Spleen (tissue), 13 donors: ENCODE measurements around the gene ZNF680. TPM values are rescaled to one million over a fixed set of nuclear protein-coding genes. Genes with fewer than 3 reads are reported as not detected.
A peak's percentile ranks its signal among the peaks of the same experiment; 100 is the strongest.

Source experiments
- DNase-seq: peaks from one replicate; pipeline ENCODE4 v3.0.0-alpha.2; 2020
- H3K27ac ChIP-seq, 8 donors: fragments of 200-600 bp; sonication (generic) in 7 of 8; 1 replicate in 4 of 8; 2 replicates in 4 of 8; pipeline versions ENCODE4 v1.5.0 to v1.8.0; 2016 to 2021; ENCODE audit warnings: inconsistent platforms in 4 of 8, mild to moderate bottlenecking in 4 of 8, moderate library complexity in 1 of 8
- H3K27me3 ChIP-seq, 7 donors: fragments of 200-600 bp; sonication (generic) in 6 of 7; replicated peaks in 1 of 7; 1 replicate in 4 of 7; 2 replicates in 3 of 7; pipeline versions ENCODE4 v1.5.0 to v1.8.0; 2016 to 2021; ENCODE audit warnings: inconsistent platforms in 3 of 7, mild to moderate bottlenecking in 1 of 7
- H3K36me3 ChIP-seq, 6 donors: fragments of 200-600 bp; sonication (generic) in 5 of 6; 1 replicate in 4 of 6; 2 replicates in 2 of 6; pipeline versions ENCODE4 v1.5.0 to v1.8.0; 2016 to 2021; ENCODE audit warnings: inconsistent platforms in 2 of 6
- H3K4me1 ChIP-seq, 6 donors: fragments of 200-600 bp; sonication (generic) in 5 of 6; 1 replicate in 3 of 6; 2 replicates in 3 of 6; pipeline versions ENCODE4 v1.5.0 to v1.8.0; 2016 to 2021; ENCODE audit warnings: inconsistent platforms in 3 of 6
- H3K4me3 ChIP-seq, 8 donors: fragments of 200-600 bp; sonication (generic) in 7 of 8; 1 replicate in 4 of 8; 2 replicates in 4 of 8; pipeline versions ENCODE4 v1.5.0 to v1.8.0; 2016 to 2021; ENCODE audit warnings: inconsistent platforms in 4 of 8, mild to moderate bottlenecking in 4 of 8, moderate library complexity in 2 of 8
- H3K9me3 ChIP-seq, 8 donors: fragments of 200-600 bp; sonication (generic) in 7 of 8; 1 replicate in 4 of 8; 2 replicates in 4 of 8; pipeline versions ENCODE4 v1.5.0 to v1.8.0; 2016 to 2021; ENCODE audit warnings: inconsistent platforms in 4 of 8
- POLR2A ChIP-seq, 3 donors: fragments of 450-650 bp; IDR thresholded peaks; one replicate each; pipeline ENCODE4 v1.5.1; 2017; ENCODE audit warnings: antibody characterized with exemption in 3 of 3, mild to moderate bottlenecking in 1 of 3
- POLR2AphosphoS5 ChIP-seq, 3 donors: sonication (generic); formaldehyde crosslinking; IDR thresholded peaks; one replicate each; pipeline ENCODE4 v1.5.1; 2017; ENCODE audit warnings: antibody characterized with exemption in 3 of 3
- WGBS, 5 donors: extraction: QIAGEN DNeasy Blood & Tissue Kit in 3 of 5; methylation state at CpG; one replicate each; pipeline versions ENCODE4 v1.1.5 to v1.1.7; 2013 to 2018; 5-methylcytosine and 5-hydroxymethylcytosine counted together
- intact Hi-C: fragments of 100-400 bp; cut with DNase I; formaldehyde crosslinking; loops from one replicate; pipeline ENCODE4 v1.15.0; 2023; ENCODE audit warnings: low total_unique reads
- long read RNA-seq, 2 donors: transcript quantifications; one replicate each; lab custom pipeline, GENCODE V29; 2026
- polyA plus RNA-seq, 3 donors: library from polyadenylated mRNA; stranded (reverse); fragments of 200-250 nt; gene quantifications; one replicate each; pipeline ENCODE4 v1.2.1, GENCODE V29; 2013
- total RNA-seq, 7 donors: library from RNA; depleted of rRNA in 3 of 7; stranded (reverse); fragments of >200 nt in 3 of 7; fragmentation: NEBNext Ultra II Directional in 4 of 7; extraction: Animal tissue kit (Norgen Biotek cat#: 25700) in 4 of 7; gene quantifications; one replicate each; pipeline versions ENCODE4 v1.1.0 to v1.2.1, GENCODE V29; 2016 to 2021
- TF ChIP-seq, protein P1 (sequence below), 11 experiments: fragments of 200-600 bp in 7 of 11; fragments of 450-650 bp in 4 of 11; sonication (generic) in 4 of 11; IDR thresholded peaks in 8 of 11; conservative IDR thresholded peaks in 3 of 11; 1 replicate in 7 of 11; 2 replicates in 4 of 11; pipeline versions ENCODE4 v1.4.0 to v1.8.0; 2016 to 2021; ENCODE audit warnings: antibody characterized with exemption in 11 of 11, inconsistent platforms in 4 of 11, mild to moderate bottlenecking in 1 of 11
- donor health status: healthy with polysubstance abuse.
- donor health status: DM: no; HTN: no; CAD: no; lungs with moderate emphysema.
- donor health status: DM: no; HTN: no; CAD: no.
- donor health status: Bipolar disorder and iron deficiency.
- donor health status: healthy.
- donor health status: DM: no; HTN: no; CAD: no.
- donor health status: DM: yes; HTN: yes; CAD: no.

Gene ZNF680
- total RNA-seq: 10 to 100 TPM; 19.4 to 47.8 (median 25.7) TPM
- polyA plus RNA-seq: 1 to 10 TPM; 5.0 to 7.9 (median 6.3) TPM
- long read RNA-seq, donor 1, partial matches to known transcripts: 12 of 15 reads
- long read RNA-seq, donor 1, other reads (novel, unspliced or antisense): 0 of 15 reads
- long read RNA-seq, donor 2, partial matches to known transcripts: 0 of 4 reads
- long read RNA-seq, donor 2, other reads (novel, unspliced or antisense): 0 of 4 reads

DNA sequence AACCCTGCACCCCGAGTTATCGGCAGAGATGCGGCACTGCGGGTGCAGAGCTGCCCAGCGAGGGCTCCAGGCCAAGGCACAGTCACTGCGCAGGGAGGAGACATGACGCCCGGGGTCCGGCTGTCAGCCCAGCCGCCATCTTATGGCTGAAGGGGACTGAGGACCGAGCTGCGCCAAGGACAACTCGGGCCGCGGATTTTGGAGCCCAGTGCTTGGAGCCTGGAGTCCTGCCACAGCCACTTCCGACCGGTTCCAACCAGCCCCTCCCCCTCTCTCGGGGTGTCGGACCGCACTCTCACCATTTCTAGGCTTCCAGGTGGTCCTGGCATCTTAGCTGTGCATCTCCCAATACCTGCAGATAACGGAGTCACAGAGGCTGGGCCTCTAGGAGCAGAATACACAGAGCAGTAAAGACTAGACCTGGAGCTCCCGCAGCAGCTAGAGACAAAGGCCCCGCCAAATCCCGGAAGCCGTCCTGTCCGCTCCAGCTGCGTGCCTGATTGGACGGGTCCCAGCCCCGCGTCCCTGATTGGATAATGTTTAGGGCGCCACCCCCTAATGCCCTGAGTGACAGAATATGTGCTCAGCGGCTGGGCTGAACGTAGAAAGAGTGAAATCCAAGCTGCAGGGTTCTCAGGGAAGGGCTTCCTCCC lies at the start of gene ZNF680:
Gene ZNF680 (minus strand): TSS at position 446 of the 653 bp plus-strand sequence. CDS start 117 bp downstream, at position 329.
- H3K4me1 ChIP-seq: peaks cover 2 to 58% (median 42%) of the 10 kb centered on the region in 6 donors
- H3K36me3 ChIP-seq: peaks cover 0 to 20% (median 0%) of the 10 kb centered on the region in 6 donors
- H3K4me3 ChIP-seq: peak within 1 kb of the TSS; percentile 52 to 98 (median 82)
- DNase-seq: peak; percentile 94
- peaks cover 0 to 13% (median 0%) of the 10 kb centered on the region in 8 donors for H3K9me3 ChIP-seq
- WGBS, 5 donors: 0 to 2% (median 0%) methylated on average over 31 to 33 of the region's 33 CpGs
- no peaks in the 10 kb centered on the region for H3K27me3 ChIP-seq
- peak; percentile 86 to 89 (median 89) for TF ChIP-seq POLR2AphosphoS5 (IDR thresholded peaks at IDR 0.05)
- TF ChIP-seq, protein P1, sequence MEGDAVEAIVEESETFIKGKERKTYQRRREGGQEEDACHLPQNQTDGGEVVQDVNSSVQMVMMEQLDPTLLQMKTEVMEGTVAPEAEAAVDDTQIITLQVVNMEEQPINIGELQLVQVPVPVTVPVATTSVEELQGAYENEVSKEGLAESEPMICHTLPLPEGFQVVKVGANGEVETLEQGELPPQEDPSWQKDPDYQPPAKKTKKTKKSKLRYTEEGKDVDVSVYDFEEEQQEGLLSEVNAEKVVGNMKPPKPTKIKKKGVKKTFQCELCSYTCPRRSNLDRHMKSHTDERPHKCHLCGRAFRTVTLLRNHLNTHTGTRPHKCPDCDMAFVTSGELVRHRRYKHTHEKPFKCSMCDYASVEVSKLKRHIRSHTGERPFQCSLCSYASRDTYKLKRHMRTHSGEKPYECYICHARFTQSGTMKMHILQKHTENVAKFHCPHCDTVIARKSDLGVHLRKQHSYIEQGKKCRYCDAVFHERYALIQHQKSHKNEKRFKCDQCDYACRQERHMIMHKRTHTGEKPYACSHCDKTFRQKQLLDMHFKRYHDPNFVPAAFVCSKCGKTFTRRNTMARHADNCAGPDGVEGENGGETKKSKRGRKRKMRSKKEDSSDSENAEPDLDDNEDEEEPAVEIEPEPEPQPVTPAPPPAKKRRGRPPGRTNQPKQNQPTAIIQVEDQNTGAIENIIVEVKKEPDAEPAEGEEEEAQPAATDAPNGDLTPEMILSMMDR (IDR thresholded peaks at IDR 0.05 in 8 of 11, conservative IDR thresholded peaks at IDR 0.05 in 3 of 11): no peak
- TF ChIP-seq POLR2A (IDR thresholded peaks at IDR 0.05): peak in 1 of 3 donors; percentile 57
- H3K27ac ChIP-seq: peak within 1 kb of the TSS; percentile 67 to 90 (median 86)
- intact Hi-C loops: loop anchor here (10.0 kb wide), 1 partner anchor 102 kb away; the partner anchor contains the start of gene ZNF107

DNA sequence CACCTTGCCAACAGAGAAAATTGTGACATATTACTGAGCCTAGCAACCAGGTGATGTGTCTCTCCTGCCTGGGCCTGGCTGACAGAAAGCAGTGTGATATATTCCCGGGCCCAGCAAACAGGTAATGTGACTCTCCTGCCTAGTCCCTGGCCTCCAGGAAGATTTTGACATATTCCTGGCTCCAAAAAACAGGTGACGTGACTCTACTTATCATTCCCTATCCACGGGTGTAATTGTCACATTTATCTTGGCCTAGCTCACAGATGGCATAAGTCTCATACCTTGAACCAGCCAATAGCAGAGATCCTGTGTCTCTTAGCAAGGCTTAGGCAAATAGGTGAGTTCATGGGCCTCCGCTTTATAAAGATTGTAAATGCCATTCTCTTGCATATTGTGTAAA lies 49.6 kb upstream of the ZNF680 start:
- intact Hi-C loops: loop anchor here (10.0 kb wide), 1 partner anchor 428 kb away; no protein-coding TSS in a partner anchor
- no peaks in the 10 kb centered on the region for H3K36me3 ChIP-seq

DNA sequence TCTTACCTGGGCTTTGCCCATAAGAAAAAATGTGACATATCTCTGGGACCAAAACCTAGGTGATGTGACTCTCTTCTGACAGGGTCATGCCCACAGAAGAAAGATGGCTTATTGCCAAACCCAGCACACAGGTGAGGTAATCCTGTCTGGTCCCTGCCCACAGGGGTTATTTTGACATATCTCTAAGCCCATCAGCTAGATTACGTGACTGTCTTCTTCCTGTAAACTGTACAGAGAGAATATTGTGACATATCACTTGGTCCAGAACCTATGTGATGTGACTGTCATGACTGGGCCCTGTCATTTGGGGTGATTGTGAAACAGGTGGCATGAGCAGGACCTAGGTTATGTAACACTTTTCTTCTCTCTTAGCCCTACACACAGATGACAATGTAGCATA lies 48.8 kb upstream of the ZNF680 start:
- H3K9me3 ChIP-seq: peaks cover 0 to 14% (median 0%) of the 10 kb centered on the region in 8 donors
- H3K36me3 ChIP-seq: no peaks in the 10 kb centered on the region
- TF ChIP-seq, protein P1 (IDR thresholded peaks at IDR 0.05 in 8 of 11, conservative IDR thresholded peaks at IDR 0.05 in 3 of 11): no peak
- no peak for TF ChIP-seq POLR2A (IDR thresholded peaks at IDR 0.05)
- no peak for TF ChIP-seq POLR2AphosphoS5 (IDR thresholded peaks at IDR 0.05)
- H3K27ac ChIP-seq: no peak overlapping the region
- no peaks in the 10 kb centered on the region for H3K4me1 ChIP-seq
- DNase-seq: no peak
- intact Hi-C loops: loop anchor here (10.0 kb wide), 1 partner anchor 427 kb away; no protein-coding TSS in a partner anchor
- H3K27me3 ChIP-seq: no peaks in the 10 kb centered on the region
- WGBS, 5 donors: 47 to 84% (median 67%) methylated on average over 1 of the region's 1 CpG
- H3K4me3 ChIP-seq: no peak overlapping the region

More for the DNA sequence above, 49.6 kb upstream of the ZNF680 start:
- 62 to 74% (median 69%) methylated on average over 4 of the region's 4 CpGs for WGBS, 5 donors
- no peak overlapping the region for H3K4me3 ChIP-seq
- H3K27ac ChIP-seq: no peak overlapping the region
- no peaks in the 10 kb centered on the region for H3K4me1 ChIP-seq
- TF ChIP-seq, protein P1 (IDR thresholded peaks at IDR 0.05 in 8 of 11, conservative IDR thresholded peaks at IDR 0.05 in 3 of 11): no peak
- TF ChIP-seq POLR2A (IDR thresholded peaks at IDR 0.05): no peak
- TF ChIP-seq POLR2AphosphoS5 (IDR thresholded peaks at IDR 0.05): no peak
- H3K9me3 ChIP-seq: peaks cover 0 to 9% (median 0%) of the 10 kb centered on the region in 8 donors
- DNase-seq: no peak
- no peaks in the 10 kb centered on the region for H3K27me3 ChIP-seq

DNA sequence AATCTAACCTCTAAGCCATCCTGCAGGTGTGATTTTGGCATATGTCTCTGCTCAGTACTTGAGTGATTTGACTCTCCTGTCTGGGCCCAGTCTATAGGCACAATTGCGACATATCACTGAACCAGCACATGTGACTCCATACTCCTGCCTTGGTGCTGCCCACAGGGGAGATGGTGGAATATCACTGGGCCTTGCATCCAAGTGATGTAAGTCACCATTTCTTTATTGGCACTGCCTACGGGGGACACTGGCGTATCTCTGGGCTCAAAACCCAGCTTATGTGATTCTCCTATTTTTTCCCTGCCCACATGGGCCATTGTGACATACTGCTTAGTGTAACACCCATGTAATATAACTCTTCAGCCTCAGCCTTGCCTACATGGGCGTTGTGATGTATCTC lies 48.1 kb upstream of the ZNF680 start:
- WGBS, 5 donors: 82 to 92% (median 87%) methylated on average over 4 of the region's 4 CpGs
- H3K4me3 ChIP-seq: no peak overlapping the region
- TF ChIP-seq, protein P1 (IDR thresholded peaks at IDR 0.05 in 8 of 11, conservative IDR thresholded peaks at IDR 0.05 in 3 of 11): no peak
- TF ChIP-seq POLR2A (IDR thresholded peaks at IDR 0.05): no peak
- TF ChIP-seq POLR2AphosphoS5 (IDR thresholded peaks at IDR 0.05): no peak
- H3K27me3 ChIP-seq: no peaks in the 10 kb centered on the region
- intact Hi-C loops: loop anchor here (10.0 kb wide), 1 partner anchor 426 kb away; no protein-coding TSS in a partner anchor
- no peak for DNase-seq
- no peak overlapping the region for H3K27ac ChIP-seq
- H3K9me3 ChIP-seq: peaks cover 0 to 14% (median 0%) of the 10 kb centered on the region in 8 donors
- no peaks in the 10 kb centered on the region for H3K36me3 ChIP-seq
- no peaks in the 10 kb centered on the region for H3K4me1 ChIP-seq
